ENCODE results near the gene IGFBP6.

IGFBP6 gene

GRCh38 chr12:53122961-53123468 lies 25.5 kb downstream of the IGFBP6 start:
- no peak for DNase-seq

DNA sequence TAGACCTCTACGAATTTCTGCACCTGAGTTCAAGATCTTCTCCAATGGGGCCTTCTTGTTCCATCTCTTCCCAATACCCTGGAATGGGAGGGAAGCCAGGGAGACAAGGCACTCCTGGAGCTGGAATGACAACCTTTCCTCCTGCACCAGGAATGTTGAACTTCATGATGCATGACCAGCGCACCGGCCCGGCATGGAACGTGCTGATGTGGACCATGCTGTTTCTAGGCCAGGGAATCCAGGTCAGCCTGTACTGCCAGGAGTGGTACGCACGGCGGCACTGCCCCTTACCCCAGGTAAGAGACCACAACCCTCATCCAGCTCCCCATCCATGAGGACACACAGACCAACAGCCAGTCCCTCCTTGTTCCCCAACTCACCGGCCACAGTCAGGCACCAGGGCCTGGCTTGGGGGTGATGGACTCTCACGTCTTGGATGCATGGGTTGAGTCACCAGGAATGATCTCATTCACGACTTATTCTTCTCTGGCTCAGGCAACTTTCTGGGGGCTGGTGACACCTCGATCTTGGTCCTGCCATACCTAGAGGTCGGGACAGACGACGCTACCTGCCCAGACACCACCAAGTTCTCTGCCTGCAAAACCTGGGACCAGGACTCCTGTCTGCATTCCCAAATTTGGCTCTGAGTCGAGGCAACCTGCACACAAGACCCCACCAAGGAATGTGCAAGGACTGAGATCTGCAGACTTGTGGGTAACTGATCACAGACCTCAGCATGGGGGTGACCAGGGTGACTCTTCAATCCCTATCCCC lies 26.3 kb downstream of the IGFBP6 start:
- no peak for DNase-seq

GRCh38 chr12:53124352-53124723 lies 26.9 kb downstream of the IGFBP6 start:
- no peak for DNase-seq

GRCh38 chr12:53127169-53127568 lies 29.7 kb downstream of the IGFBP6 start:
- no peak for DNase-seq

DNA sequence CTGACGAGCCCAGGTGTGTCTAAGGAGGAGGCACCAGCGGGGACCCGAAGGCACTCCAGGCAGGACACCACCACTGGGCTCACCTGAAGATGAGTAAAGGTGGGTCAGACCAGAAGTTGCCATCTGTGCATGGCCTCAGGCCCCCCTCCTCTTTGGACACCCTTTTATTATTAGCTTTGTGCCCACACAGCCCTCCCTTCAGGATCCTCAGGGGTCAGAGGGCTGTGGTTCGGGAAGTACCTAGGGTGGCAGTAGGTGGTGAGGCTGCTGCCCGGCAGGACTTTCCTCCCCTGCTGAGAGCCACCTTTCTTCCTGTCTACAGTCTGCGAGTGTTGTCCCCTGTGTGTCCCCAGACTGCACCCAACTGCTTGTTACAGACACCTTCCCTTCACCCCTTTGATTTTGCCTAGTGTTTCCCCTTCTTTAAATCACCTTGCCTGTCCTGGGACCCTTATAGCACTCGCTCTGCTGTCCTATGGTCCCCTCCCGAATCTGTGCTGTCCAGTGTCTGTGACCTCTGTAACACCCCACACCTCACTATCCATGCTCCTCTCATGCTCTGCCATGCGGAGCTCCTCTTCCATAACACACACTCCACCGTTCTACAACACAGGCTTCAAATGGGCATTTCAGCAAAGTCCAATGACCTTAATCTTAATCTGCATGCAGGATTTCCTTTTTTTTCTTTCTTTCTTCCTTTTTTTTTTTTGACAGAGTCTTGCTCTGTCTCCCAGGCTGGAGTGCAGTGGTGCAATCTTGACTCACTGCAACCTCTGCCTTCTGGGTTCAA lies 31.5 kb downstream of the IGFBP6 start:
- no peak for DNase-seq

GRCh38 chr12:53131844-53132243 lies 34.4 kb downstream of the IGFBP6 start:
- DNase-seq, result no peak

- DNase-seq, result no peak
Measured at GRCh38 chr12:53133722-53134121, 36.3 kb downstream of the IGFBP6 start.

DNA sequence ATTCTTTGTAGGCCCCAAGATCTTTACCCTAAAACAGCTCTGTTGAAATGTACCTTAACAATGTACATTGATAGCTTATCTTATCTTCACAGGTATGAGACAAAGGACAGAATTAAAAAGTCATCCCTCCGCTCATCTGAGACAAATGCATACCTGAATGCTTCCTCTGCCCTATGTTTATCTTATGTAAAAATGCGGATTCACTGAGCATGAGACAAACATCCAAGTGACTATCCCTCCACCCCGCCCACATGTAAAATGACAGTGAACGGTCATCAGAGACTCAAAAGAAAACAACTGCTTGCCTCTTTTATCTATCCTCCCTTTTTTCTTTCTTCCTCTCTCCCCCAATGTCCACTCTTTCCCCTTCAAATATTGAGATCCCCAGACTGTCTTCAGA lies 45.9 kb downstream of the IGFBP6 start:
- DNase-seq, result no peak

DNA sequence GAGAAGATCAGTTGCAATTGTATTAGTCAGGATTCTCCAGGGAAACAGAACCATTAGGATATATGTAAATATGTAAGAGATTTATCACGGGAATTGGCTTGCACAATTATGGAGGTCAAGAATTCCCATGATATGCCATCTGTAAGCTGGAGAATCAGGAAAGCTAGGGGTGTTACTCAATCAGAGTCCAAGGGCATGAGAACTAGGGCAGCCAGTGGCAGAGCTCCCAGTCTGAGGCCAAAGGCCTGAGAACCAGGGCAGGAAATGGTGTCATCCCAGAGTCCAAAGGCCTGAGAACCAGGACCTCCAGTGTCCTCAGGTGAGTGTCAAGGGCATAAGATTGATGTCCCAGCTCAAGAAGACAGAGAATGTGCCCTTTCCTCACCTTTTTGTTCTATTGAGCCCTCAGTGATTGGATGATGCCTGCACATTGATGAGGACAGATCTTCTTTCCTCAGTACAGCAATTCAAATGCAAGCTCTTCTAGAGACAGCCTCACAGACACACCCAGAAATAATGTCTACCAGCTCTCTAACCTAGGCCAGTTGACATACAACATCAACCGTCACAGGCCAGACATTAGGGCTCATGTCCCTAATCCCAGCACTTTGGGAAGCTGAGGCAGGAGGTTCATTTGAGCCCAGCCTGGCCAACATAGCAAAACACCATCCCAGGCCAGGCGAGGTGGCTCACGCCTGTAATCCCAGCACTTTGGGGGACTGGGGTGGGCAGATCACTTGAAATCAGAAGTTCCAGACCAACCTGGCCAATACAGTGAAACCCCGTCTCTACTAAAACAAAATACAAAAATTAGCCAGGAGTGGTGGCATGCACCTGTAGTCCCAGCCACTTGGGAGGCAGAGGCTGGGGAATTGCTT lies 48.2 kb downstream of the IGFBP6 start:
- no peak for DNase-seq

DNA sequence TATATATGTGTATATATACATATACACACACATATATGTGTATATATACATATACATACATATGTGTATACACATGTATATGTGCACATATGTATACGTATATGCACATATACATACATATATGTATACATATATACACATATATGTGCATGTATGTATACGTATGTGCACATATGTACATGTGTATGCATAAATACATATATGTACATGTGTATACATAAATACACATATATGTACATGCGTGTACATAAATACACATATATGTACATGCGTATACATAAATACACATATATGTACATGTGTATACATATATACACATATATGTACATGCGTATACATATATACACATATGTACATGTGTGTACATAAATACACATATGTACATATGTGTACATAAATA lies 49.7 kb downstream of the IGFBP6 start:
- DNase-seq, result no peak

GRCh38 chr12:53147653-53148052 lies 50.2 kb downstream of the IGFBP6 start:
- no peak for DNase-seq

GRCh38 chr12:53151039-53151438 lies 53.6 kb downstream of the IGFBP6 start:
- no peak for DNase-seq
